Activated T-helper 1 cell treated with anti-CD3 and anti-CD28 coated beads, Interleukin-12 subunit alpha, Interleukin-12 subunit beta, Interleukin-2, Interleukin-4 antibody, amounts not matched to agents 30 ng/mL and 10 ng/mL and 1 ng/mL, durations not matched to agents 14 hours and 24 hours and 36 hours (primary cell): ENCODE results near the gene ZNF24. TPM values are rescaled to one million over a fixed set of nuclear protein-coding genes. Genes with fewer than 3 reads are reported as not detected.

Source experiments
- DNase-seq: peaks from one replicate; pipeline ENCODE4 v3.0.0; 2021; ENCODE audit warnings: low spot score
- H3K27ac Mint-ChIP-seq: one replicate; pipeline ENCODE4 v1.8.0; 2021; ENCODE audit warnings: mild to moderate bottlenecking, mixed read lengths
- H3K27me3 Mint-ChIP-seq: one replicate; pipeline ENCODE4 v1.8.0; 2022; ENCODE audit warnings: mild to moderate bottlenecking, moderate library complexity, mixed read lengths; ENCODE audit not compliant: insufficient read depth
- H3K36me3 Mint-ChIP-seq: one replicate; pipeline ENCODE4 v1.8.0; 2021; ENCODE audit warnings: low read depth, mixed read lengths
- H3K4me1 Mint-ChIP-seq: one replicate; pipeline ENCODE4 v1.8.0; 2021; ENCODE audit warnings: low read depth, mixed read lengths
- H3K4me3 Mint-ChIP-seq: one replicate; pipeline ENCODE4 v1.8.0; 2021; ENCODE audit warnings: mild to moderate bottlenecking, moderate library complexity, mixed read lengths
- H3K9me3 Mint-ChIP-seq: one replicate; pipeline ENCODE4 v1.8.0; 2021; ENCODE audit warnings: mixed read lengths
- intact Hi-C: fragments of 100-400 bp; cut with micrococcal nuclease; formaldehyde crosslinking; loops from one replicate; pipeline ENCODE4 v1.15.1; 2024
- total RNA-seq: library from RNA; stranded (reverse); gene quantifications from 2 replicates; pipeline ENCODE4 v1.2.3, GENCODE V29; 2022

ZNF24 gene
- 56.4 and 56.6 TPM in 2 replicates for total RNA-seq

DNA sequence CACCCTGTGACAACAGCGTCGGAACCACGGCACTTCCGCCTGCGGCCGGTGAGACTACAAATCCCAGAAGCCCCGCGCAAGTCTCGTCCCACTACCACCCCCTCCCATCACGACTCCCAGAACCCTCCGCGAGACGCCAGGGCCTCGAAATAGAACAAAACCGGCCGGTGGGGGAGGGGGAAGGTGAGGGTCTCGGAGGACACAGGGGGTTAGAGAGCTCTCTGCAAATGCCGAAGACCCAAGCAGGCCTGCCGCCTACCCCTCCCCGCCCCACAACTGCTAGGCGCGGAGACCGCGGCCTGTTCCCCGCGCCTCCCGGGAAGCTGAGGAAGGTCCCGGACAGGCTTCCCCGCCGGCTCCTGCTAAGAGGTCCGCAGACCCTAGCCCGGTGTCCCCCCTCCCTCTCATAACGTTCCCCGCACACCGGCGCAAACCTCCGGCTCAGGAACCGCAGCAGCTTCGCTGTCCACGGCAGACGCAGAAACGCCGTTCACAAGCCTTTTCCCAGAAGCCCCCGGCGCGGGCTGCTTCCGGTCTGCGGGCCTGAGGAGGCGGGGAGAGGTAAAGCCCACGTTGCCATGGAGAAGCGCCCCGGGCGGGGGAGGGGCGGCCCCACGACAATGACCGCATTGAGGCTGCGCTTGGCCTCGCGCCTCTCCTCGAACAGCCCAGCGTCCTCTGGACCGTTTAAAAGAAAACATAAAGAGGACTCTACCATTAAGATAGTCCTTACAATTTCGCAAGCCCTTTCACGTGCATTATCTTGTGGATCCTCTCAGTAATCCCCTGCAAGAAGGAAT is at the start of gene ZNF24:
TSS of gene ZNF24 (minus strand) at position 485 of the 800 bp plus-strand sequence. CDS start 3,770 bp downstream, outside the sequence.
- peak; percentile 90 for DNase-seq
- Mint-ChIP-seq H3K4me1 (peaks cover 38% of the 10 kb centered on the region), H3K27me3 (no peaks in the 10 kb centered on the region), H3K27ac (peak within 1 kb of the TSS; percentile 98), H3K4me3 (peak within 1 kb of the TSS; percentile 99), H3K36me3 (peaks cover 28% of the 10 kb centered on the region), H3K9me3 (no peaks in the 10 kb centered on the region)
- intact Hi-C loops = loop anchor here (1.0 to 5.0 kb wide), 14 partner anchors 11 to 1483 kb away; partner anchors contain the start of genes ELP2, INO80C, KIAA1328 and MAPRE2

DNA sequence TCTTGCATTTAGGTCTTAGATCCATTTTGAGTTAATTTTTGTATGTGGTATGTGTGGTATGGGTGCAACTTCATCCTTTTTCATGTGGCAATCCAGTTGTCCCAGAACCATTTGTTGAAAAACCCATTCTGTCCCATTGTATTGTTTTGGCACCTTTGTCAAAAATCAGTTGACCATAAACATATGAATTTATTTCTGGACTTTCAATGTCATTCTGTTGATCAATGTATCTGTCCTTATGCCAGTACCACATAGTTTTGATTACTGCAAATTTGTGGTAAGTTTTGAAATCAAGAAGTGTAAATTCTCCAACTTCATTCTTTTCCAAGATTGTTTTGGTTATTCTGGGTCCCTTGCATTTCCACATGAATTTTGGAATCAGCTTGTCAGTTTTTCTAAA is 49.5 kb upstream of the ZNF24 start:
- H3K9me3 Mint-ChIP-seq = no peaks in the 10 kb centered on the region
- no peaks in the 10 kb centered on the region for H3K36me3 Mint-ChIP-seq
- no peak overlapping the region for H3K27ac Mint-ChIP-seq
- no peak for DNase-seq
- peaks cover 2% of the 10 kb centered on the region for H3K27me3 Mint-ChIP-seq
- intact Hi-C loops = no loop called here
- no peaks in the 10 kb centered on the region for H3K4me1 Mint-ChIP-seq
- no peak overlapping the region for H3K4me3 Mint-ChIP-seq

DNA sequence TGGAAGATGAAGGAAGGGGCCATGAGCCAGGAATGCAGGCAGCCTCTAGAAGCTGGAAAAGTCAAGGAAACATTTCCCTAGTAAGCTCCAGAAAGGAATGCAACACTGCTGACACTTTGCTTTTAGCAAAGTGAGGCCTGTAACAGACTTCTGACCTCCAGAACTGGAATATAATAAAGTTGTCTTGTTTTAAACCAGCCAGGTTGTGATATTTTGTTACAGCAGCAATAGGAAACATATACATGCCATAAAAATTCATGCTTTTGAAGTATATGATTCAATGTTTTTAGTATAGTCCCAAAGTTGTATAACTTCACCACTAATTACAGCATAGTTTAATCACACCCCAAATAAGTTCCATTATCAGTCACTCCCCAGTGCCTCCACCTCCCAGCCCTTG is 48.2 kb upstream of the ZNF24 start:
- no peaks in the 10 kb centered on the region for H3K9me3 Mint-ChIP-seq
- H3K27me3 Mint-ChIP-seq = peaks cover 10% of the 10 kb centered on the region
- intact Hi-C loops = no loop called here
- H3K4me1 Mint-ChIP-seq = no peaks in the 10 kb centered on the region
- no peak overlapping the region for H3K4me3 Mint-ChIP-seq
- H3K36me3 Mint-ChIP-seq = no peaks in the 10 kb centered on the region
- DNase-seq = no peak
- H3K27ac Mint-ChIP-seq = no peak overlapping the region

DNA sequence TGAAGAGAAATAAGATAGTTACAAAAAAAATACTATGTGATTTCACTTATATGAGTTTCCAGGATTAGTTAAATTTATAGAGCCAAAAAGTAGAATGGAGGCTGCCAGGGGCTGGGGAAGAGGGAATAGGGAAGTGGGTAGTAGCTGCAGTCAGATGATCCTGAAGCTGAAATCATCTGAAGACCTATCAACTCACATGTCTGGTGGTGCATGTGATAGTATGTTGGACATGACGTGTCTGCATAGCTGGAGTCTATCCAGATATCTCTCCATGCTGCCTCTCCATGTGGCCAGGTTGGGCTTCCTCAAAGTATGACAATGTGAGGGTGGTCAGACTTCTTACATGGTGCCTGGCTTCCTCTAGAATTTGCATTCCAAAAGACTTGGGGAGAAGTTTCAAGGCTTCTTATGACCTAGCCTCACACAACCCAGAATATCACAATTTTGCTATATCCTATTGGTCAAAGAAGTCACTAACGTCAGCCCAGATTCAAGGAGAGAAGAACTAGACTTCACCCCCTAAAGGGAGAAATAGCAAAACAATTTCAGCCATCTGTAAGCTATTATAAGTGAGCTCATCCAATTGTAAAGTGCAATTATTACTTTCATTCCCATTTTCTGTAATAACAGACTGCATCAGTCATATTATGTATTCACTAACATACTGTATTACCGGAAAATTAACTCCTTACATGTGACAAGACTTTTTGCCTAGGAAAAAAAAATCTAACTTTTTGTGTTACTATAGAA is 46.9 kb upstream of the ZNF24 start:
- Mint-ChIP-seq H3K27ac (no peak overlapping the region), H3K27me3 (peaks cover 16% of the 10 kb centered on the region), H3K4me3 (no peak overlapping the region), H3K4me1 (peaks cover 9% of the 10 kb centered on the region), H3K9me3 (no peaks in the 10 kb centered on the region), H3K36me3 (no peaks in the 10 kb centered on the region)
- intact Hi-C loops = no loop called here
- no peak for DNase-seq

DNA sequence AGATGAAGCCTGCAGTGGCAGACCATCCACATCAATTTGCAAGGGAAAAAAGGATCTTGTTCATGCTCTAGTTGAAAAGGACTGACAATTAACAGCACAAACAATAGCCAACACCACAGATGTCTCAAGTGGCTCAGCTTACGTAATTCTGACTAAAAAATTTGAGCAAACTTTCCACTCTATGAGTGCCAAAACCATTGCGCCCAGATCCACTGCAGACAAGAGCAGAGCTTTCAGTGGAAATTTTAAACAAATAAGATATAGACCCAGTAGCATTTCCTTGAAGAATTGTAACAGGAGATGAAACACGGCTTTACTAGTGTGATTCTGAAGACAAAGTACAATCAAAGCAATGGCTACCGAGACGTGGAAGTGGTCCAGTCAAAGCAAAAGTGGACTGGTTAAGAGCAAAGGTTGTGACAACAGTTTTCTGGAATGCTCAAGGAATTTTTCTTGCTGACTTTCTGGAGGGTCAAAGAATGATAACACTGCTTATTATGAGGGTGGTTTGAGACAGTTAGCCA is 44.9 kb upstream of the ZNF24 start:
- Mint-ChIP-seq H3K36me3 (no peaks in the 10 kb centered on the region), H3K4me3 (no peak overlapping the region)
- intact Hi-C loops = loop anchor here (5.0 kb wide), 1 partner anchor 273 kb away; no protein-coding TSS in a partner anchor

DNA sequence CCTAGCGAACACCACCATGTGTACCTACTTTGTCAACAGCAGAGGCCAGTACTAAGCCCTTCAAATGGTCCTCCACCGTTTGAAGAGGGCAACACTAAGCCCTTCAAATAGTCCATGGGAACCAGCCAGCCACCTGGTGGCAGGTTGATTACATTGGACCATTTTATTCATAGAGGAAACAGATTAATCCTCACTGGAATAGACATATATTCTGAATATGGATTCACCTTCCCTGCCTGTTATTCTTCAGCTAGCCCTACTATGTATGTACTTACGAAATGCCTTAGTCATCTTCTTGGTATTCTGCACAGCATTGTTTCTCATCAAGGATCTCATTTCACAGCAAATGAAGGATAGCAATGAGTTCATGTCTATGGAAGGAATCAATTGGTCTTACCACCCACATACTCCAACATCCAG is 42.9 kb upstream of the ZNF24 start:
- DNase-seq = no peak
- H3K4me1 Mint-ChIP-seq = peaks cover 9% of the 10 kb centered on the region

More for the DNA sequence above, 44.9 kb upstream of the ZNF24 start:
- H3K27ac Mint-ChIP-seq = no peak overlapping the region
- peaks cover 20% of the 10 kb centered on the region for H3K27me3 Mint-ChIP-seq
- H3K4me1 Mint-ChIP-seq = peaks cover 9% of the 10 kb centered on the region
- no peaks in the 10 kb centered on the region for H3K9me3 Mint-ChIP-seq
- no peak for DNase-seq

DNA sequence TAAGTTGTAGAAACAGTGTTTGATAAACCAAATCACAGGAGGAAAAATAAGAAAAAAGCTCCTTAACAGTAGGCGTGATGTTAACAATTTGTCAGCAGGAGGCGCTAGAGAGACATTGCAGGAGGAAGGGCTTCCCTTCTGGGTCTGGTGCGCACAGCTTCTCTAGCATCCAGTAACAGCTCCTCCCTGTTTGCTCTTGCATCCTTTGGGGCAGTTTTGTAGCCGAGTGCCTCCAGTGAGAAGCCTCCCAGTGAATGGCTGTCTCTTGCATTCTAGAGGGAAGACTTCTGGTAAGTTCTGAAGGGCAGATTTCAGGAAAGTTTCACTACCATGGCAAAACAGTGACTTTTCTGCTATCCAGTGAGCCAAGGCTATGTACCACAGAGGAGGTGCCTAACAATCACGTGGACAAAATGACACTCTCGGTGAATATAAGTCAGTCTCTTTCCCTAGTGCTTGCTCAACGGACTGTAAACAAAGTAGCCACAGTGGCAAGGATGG is 42.4 kb upstream of the ZNF24 start:
- Mint-ChIP-seq H3K27me3 (peaks cover 21% of the 10 kb centered on the region), H3K27ac (no peak overlapping the region), H3K9me3 (no peaks in the 10 kb centered on the region), H3K36me3 (no peaks in the 10 kb centered on the region), H3K4me3 (no peak overlapping the region), H3K4me1 (peaks cover 9% of the 10 kb centered on the region)
- intact Hi-C loops = loop anchor here (1.0 to 5.0 kb wide), 5 partner anchors 20 to 898 kb away; no protein-coding TSS in a partner anchor
- DNase-seq = peak; percentile 56

More for the DNA sequence above, 42.9 kb upstream of the ZNF24 start:
- Mint-ChIP-seq H3K27ac (no peak overlapping the region), H3K36me3 (no peaks in the 10 kb centered on the region), H3K27me3 (peaks cover 21% of the 10 kb centered on the region), H3K9me3 (no peaks in the 10 kb centered on the region), H3K4me3 (no peak overlapping the region)
- intact Hi-C loops = loop anchor here (2.0 to 5.0 kb wide), 3 partner anchors 20 to 898 kb away; no protein-coding TSS in a partner anchor

DNA sequence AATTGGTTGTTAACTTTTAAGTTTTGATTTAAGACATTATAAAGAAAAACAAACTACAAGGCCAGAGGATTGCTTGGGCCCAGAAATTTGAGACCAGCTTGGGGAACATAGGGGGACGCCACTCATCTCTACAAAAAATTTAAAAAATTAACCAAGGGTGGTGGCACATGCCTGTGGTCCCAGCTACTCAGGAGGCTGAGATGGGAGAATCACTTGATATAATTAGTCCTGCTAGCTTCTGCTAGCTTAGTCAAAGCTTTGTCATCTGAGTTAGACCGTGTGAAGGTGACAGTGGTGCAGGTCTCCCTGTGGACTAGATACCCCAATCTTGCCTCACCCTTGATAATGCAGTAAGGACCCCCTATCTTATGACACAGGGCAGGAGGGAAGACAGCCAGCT is 38.9 kb upstream of the ZNF24 start:
- H3K36me3 Mint-ChIP-seq = no peaks in the 10 kb centered on the region
- H3K4me1 Mint-ChIP-seq = peaks cover 9% of the 10 kb centered on the region
- no peak overlapping the region for H3K4me3 Mint-ChIP-seq
- peaks cover 28% of the 10 kb centered on the region for H3K27me3 Mint-ChIP-seq
- no peak overlapping the region for H3K27ac Mint-ChIP-seq
- intact Hi-C loops = no loop called here
- no peak for DNase-seq
- no peaks in the 10 kb centered on the region for H3K9me3 Mint-ChIP-seq

DNA sequence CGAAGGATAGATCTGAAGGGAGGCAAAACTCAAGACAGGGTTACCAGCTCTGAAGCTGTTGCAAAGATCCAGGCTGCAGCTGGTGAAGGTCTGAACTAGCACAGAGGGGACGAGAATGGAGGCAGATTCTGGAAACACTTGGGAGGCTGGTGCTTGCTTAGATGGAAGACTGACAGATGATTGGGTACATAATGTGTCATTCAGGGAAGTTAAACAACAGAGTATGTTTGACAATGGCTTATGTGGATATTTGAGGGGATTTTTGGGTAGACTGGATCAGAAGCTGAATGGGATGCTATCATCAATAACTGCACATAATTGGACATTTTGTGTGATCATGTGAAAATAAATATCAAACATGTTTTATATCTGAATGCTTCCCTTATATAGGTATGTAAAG is 35.2 kb upstream of the ZNF24 start:
- Mint-ChIP-seq H3K9me3 (no peaks in the 10 kb centered on the region), H3K4me3 (no peak overlapping the region), H3K27me3 (peaks cover 22% of the 10 kb centered on the region), H3K36me3 (peaks cover 2% of the 10 kb centered on the region), H3K4me1 (peaks cover 5% of the 10 kb centered on the region), H3K27ac (no peak overlapping the region)
- intact Hi-C loops = no loop called here
- DNase-seq = no peak

DNA sequence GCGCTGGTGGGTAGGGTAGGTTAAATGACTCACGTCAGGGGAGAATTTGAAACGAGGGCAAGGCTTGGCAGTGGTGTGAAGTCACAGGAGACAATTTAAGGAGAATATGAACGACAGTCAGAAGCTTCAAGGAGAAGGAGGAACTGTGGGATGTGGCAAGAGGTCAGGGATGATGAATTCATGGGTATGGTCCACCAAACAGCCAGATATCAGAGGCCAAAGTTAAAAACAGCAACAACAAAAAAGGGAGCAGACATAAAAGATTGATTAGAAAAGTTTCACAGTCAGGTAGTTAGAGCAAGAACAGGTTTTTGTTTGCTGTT is 34.3 kb upstream of the ZNF24 start:
- Mint-ChIP-seq H3K9me3 (no peaks in the 10 kb centered on the region), H3K4me1 (peaks cover 5% of the 10 kb centered on the region), H3K36me3 (peaks cover 2% of the 10 kb centered on the region), H3K27ac (no peak overlapping the region), H3K4me3 (no peak overlapping the region), H3K27me3 (peaks cover 20% of the 10 kb centered on the region)
- intact Hi-C loops = no loop called here
- no peak for DNase-seq

DNA sequence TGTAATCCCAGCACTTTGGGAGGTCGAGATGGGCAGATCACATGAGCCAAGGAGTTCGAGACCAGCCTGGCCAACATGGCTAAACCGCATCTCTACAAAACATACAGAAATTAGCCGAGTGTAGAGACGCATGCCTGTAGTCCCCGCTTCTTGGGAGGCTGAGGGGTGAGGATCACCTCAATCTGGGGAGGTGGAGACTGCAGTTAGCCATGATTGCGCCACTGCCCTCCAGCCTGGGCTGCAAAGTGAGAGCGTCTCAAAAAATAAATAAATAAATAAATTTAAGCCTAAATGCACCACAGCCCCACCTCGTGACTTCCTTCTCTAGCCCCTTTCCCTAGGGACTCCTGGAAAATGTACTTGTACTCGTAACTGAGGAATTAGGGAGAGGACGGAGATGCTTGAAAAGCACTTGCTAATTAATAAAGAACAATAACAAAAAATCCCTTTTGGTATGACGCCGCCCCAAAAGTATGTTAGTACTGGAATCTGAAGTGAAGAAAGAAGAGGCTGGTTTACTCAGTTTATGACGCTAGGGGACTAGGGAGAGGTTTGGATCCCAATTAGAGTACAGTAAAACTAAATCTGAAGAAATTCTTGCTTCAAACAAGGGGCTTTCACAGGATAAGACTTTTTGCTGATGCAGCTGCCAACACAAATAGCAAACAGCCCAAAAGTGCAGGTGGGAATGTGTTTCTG is 33.8 kb upstream of the ZNF24 start:
- H3K4me1 Mint-ChIP-seq = peaks cover 5% of the 10 kb centered on the region
- peak overlapping the region; percentile 78 for H3K4me3 Mint-ChIP-seq
- peaks cover 2% of the 10 kb centered on the region for H3K36me3 Mint-ChIP-seq
- peaks cover 20% of the 10 kb centered on the region for H3K27me3 Mint-ChIP-seq
- H3K27ac Mint-ChIP-seq = peak overlapping the region; percentile 41
- no peaks in the 10 kb centered on the region for H3K9me3 Mint-ChIP-seq
- intact Hi-C loops = loop anchor here (1.0 kb wide), 1 partner anchor 88 kb away; the partner anchor contains the start of gene ZSCAN30
- no peak for DNase-seq
